Measurements from ENCODE around the gene ADAM12.
A peak's percentile ranks its signal among the peaks of the same experiment; 100 is the strongest.

ADAM12 gene

DNA sequence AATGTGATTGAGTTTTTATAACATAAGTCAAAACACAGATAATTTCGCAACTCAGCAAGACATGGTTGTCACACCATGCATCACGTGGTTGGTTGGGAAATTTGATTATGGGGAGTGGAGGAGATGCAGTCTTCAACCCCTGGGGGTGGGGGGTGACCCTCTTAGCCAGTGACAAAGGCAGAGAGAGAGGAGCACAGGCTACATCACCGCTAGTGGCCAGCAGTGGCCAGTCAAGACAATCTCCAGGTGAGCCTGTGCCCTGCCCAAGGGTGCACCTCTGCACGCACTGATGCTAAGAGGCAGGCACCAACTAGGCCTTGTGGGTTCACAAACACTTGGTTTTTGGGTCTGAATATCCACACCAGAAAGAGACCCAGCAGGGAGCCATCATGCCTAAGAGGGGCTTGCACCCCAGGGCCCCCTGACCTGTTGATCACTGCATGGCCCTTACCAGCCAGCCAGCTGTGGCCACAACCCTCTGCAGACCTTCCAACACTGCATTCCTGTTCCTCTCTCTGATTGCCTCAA is 247.5 kb downstream of the ADAM12 start:
- no peak for DNase-seq

DNA sequence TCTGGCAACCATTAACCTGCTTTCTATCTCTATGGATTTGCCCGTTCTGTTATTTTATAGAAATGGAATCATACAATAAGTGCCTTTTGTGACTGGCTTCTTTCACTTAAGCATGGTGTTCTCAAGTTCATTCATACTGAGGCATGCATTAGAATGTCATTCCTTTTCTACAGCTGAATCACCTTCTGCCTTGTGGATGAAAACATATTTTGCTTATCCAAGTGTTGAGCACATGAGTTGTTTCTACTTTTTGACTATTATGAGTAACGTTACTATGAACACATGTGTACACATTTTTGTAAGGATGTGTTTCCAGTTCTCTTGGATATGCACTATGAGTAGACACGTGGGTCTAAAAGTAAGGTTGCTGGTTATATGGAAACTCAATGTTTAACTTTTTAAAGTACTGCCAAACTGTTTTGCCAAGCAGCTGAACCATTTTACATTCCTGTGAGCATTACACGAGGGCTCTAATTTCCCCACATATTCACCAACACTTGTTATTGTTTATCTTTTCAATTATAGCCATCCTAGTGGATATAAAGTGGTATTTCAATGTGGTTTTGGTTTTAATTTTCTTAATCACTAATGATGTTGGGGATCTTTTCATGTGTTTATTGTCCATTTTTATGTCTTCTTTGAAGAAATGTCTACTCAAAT is 250.6 kb downstream of the ADAM12 start:
- no peak for DNase-seq

DNA sequence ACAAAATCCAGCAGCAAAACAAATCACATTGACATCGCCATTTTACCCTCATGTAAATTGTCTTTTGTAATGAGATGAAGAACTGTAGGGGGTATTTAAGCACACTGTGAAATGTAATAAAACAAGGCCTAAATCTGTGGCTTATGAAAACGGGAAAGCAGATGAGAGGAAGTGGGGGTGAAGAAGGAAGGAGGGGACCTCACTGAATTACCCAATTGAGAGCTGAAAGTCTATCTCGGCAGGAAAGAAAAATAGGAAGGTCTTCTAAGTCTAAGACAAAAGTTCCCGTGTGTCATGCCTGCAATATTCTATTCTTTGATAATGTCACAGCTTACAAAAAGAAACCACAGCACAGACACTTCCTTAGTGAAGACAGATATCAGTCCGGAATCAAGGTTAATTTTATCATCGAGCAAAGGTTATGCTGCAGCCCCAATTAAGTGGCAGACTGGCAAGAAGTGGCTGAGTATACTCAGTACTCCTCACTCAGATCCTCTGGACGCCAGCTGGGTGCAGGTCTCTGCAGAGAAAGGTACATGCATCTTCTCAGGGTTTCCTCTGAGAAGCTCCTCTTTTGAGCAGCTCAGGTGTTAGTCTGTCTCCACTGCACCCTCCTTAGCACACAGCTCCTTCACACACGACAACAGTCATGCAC is 252.2 kb downstream of the ADAM12 start:
- DNase-seq = no peak

DNA sequence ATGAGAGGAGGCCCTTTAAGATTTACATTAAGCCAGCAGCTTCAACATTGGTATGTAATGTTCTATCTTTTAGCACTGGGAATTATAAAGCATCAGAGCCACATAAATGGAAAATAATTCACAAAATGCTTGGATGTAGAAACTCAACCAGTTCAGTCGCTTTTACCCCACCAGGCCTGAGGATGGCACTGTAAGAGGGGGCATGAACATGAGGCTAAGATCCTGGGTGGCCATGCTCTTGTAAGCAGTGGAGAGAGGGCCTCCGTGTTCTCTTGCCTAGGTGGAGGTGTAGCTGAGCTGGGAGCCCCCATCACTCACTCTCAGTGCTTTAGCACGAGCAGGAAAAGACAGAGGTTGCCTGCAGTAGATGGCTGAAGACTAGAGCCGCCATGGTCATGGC is 253.1 kb downstream of the ADAM12 start:
- no peak for DNase-seq

DNA sequence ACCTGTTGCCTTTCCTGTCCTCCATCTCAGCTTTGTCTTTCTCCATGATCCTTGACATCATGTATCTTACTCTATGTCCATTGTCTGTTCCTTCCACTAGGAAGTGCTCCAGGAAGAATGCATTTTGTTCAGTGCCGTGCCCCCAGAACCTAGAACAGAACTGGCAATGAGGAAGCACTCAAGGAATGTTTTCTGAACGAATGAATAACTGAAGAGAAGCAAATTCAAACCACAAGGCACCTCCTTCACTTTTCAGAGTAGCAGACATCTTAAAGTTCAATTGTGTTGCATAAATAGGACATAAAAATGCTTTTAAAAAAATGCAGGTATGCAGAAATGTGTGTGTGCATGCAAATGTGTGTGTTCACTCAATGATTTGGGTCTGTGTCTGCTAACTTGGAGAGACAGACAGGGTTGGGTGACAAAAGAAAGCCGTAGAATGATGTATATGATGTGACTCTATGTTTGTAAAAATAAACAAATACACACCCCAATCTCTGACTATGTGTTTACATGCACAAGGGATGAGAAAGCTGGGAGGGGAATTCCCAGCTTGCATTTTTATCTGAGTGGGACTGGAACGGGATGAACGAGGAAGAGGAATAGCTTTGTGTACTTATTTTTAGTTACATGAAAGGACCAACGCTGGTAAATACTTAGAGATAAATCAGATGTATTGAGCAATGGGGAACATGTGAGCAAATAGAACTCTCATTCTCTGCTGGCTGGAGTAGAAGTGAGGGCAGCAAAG is 254.2 kb downstream of the ADAM12 start:
- DNase-seq = no peak

DNA sequence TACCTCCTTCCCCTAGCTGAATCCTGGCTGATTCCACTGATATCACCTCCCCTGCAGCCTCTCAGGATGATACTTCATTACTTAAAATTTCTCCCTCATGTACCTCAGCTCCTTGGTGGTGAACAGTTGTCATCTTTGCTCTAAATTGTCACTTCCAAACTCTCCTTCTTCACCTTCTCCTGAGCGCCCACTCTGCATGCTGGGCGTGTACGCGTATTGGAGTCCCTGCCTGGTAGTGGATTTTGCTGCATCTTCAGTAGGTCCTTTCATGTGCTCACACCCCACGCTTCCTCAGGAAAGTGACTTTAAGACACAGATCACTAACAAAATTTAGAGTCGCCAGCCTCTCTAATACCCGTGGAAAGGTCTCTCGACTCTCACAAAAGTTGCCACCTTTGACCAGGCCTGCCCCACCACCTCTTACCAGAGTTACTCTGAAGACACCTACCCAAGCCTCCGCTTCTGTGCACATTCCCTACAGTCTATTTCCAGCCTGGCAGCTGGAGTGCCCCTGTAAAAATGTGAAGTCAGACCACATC is 255.1 kb downstream of the ADAM12 start:
- no peak for DNase-seq

DNA sequence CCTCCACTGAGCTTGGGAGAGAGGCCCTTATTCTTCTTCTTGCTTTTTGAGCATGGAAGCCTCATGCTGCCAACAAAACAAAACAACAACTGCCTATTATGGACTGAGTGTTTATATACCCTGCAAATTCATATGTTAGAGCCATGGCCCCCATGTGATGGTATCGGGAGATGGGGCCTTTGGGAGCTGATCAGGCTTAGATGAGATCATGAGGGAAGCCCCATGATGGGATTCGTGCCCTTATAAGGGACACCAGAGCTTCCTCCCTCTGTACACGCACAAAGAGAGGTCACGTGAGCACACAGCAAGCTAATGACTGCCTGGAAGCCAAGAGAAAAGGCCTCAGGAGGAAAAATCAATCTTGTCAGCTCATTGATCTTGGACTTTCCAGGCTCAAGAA is 256.9 kb downstream of the ADAM12 start:
- DNase-seq = no peak

DNA sequence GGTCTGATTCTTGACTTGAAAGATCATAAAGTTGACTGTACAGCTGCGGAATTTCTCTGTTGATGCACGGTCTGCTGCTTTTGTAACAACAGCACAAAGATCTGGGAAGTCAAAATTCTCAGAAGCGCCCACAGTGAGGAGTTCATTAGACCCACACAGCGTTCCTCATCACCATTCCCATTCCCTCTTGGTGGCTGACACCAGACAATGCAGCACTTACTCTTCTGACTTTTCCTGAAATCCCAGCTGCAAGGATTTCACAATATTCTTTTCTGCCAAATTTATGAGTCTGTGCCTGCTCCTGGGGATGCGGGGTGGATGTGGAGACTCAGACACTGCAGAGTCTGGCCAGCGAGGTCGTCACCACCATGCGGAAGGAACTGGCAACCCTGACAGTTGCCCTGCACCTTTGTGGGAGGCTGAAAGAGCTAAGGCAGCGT is 258.0 kb downstream of the ADAM12 start:
- DNase-seq = peak; percentile 19

DNA sequence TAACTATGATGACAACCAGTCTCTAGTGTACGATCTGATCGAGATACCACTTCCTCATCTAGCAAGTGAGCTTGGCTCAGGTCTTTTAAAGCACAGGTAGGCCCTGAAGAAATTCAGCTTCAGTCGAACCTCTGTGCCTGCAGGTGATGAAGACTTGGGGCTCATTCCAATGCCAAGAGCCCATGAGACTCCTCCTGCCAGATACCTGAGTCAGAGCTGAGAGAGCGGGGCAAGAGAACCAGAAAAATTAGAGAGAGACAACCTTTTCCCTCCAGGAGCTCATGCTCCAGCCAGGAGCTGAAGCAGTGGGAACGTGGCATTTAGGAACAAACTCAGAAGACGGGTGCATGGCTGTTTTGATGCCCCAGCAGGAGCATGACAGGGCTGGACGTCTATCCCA is 259.3 kb downstream of the ADAM12 start:
- DNase-seq = no peak

DNA sequence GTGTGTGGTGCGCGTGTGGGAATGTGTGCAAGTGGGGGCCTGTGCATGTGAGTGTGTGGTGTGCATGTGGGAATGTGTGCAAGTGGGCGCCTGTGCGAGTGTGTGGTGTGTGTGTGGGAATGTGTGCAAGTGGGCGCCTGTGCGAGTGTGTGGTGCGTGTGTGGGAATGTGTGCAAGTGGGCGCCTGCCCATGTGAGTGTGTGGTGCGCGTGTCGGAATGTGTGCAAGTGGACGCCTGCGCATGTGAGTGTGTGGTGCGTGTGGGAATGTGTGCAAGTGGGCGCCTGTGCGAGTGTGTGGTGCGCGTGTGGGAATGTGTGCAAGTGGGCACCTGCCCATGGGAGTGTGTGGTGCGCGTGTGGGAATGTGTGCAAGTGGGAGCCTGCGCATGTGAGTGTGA is 259.7 kb downstream of the ADAM12 start:
- no peak for DNase-seq

DNA sequence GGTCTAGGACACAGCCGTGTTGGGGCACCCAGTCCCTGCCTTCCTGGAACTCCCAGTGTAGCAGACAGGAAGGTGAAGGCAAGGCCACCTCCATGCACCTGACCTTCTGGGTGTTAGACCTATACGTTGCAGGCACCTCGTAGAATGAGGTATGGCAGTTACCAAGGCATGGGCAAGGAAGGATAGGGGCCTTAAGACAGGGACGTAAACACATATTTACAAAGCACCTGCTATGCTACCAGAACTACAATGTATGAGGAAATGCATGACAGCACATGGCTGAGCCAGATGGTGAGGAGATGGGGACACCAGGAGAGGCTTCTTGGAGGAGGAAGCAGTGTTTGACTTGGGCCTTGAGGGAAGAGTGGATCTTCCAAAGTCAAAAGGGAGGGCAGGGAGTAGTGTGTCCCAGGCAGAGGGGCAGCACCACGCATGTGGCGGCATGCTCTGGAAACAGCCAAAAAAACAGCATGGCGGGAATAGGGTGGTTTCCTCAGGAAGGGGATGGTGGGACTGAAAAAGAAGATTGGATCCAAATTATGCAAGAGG is 260.7 kb downstream of the ADAM12 start:
- no peak for DNase-seq

DNA sequence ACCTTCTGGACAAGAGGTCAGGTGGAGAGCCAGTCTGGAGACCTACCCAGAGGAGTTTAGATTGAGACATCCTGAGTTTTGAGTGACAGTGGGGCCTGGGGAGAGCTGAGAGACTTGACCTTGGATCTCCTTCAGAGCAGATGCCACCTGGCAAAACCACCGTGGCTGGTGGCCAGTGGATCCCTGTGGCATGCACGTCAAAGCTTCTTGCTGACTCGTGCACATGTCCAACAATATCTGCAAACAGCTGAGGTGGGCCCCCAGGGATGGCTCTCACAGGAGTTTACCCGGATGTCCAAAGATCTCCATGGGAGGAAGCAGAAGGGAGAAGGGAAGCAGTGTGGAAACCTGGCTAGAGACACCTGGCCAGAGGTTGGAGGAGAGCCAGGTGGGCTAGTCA is 261.4 kb downstream of the ADAM12 start:
- no peak for DNase-seq

DNA sequence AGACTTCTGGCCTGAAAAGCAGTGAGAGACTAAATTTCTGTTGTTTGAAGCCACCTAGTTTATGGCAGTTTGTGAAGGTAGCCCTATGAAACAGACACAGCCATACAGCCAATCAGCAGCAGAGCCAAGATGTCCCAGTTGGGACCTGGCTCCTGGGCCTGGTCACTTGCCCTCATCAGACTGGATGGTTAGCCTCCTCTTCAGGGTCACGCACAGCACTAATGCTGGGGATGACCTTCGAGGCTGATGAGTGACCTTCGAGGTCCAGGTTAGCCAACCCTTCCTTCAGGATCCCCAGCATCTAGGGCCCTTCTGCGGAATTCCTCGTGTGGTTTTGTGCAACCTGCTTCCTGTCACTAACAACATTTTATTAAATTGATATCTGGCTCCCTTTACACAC is 262.3 kb downstream of the ADAM12 start:
- DNase-seq = no peak

DNA sequence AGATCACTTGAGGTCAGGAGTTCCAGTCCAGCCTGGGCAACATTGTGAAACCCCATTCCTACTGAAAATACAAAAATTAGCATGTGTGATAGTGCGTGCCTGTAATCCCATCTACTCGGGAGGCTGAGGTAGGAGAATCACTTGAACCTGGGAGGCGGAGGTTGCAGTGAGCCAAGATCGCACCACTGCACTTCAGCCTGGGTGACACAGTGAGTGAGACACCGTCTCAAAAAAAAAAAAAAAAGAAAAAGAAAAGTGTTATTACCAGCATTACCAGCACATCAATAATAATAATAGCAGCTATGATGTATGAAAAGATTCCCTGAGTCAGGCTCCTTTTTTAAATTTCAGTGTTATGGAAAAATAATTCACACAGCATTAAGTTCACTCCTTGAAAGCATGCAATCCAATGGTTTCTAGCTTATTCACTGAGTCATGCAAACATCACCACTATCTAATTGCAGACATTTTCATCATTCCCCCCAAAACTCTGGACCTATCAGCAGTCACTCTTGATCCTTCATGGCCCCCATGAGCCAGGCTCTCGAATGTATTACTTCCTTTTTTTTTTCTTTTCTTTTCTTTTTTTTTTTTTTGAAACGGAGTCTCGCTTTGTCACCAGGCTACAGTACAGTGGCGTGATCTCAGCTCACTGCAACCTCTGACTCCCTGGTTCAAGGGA is 263.5 kb downstream of the ADAM12 start:
- no peak for DNase-seq

DNA sequence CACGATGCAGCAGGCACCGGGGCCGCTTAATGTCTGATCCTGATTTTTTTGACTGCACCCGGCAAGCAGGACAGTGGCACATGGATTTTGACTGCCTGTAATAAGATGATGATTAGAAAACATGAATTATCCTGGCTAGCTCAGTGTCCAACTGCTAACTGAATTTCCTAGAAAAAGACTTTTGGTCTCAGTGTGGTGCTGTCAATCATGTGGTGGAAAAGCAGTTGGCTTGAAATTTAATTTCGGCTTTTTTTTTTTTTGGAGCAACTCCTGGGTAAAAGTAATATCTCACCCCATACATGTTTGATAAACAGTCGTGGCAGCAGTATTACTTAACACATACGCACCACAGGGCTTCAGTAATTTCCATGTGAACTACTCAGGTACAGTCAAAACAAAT is 264.2 kb downstream of the ADAM12 start:
- DNase-seq = no peak

DNA sequence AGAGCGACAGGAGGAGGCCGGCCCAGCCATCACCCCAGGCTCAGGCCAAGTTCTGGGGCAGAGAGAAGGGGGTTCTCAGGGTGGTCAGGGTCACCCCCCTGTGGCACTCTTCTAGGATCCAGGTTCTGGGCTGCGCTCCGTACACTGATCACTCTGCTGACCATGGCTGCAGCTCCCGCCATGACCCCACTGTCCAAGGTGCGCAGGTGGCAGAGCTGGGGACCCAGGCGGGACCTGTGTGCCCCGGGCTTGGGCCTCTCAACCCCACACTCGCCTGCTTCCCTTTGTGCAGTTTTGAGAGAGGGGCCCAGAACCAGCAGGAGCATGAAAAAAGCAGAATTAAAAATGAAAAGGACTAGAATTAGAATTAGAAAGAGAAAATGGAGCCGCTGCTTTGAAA is 264.8 kb downstream of the ADAM12 start:
- DNase-seq = no peak

DNA sequence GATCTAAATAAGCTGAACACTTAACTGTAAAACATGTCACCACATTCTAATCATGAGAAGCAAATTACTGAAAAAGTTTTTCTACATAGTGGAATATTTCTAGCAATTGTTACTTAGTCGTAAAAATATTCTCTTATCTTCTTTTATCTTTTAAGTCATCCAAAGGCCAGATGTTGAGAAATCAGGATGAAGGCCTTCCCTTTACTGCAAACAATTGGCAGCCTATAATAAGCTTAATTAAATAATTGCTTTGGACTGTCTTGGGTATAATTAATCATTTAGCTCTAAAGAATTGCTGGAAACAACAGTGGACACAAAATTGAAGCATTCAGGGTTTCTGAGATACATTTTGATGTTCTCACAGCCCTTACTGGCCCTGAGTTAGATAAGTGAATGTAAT is 265.4 kb downstream of the ADAM12 start:
- DNase-seq = no peak

DNA sequence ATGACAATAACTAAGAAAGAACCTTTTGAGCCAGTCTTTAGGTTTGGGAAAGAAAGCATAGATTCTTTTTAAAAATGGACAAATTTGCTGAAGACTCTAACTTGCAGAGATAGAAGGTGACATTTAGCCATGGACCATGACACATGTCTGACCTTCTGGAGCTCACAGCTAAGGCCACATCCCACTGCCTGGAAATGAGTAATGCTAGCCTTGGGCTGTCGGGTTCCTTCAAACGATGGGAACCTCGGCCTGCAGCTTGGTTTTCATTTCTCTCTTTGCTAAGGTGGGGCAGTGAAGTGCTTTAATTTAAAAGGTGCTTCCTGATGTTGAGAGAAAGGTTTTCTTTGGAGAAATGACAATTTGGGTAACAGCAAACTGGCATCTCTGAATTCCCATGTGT is 268.7 kb downstream of the ADAM12 start:
- no peak for DNase-seq

DNA sequence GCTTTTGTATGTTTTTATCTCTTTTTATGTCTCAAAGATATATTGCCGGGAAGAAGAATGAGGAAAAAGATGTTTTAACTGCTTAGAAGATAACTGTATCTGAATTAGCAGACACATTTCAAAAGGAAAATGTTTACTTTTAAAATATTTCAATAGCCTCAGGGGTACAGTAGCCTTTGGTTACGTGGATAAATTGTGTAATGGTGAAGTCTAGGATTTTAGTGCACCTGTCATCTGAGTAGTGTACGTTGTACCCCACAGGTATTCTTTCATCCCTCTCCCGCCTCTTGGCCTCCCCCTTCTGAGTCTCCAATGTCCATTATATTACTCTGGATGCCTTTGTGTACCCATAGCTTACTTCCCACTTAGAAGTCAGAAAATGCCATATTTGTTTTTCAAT is 269.8 kb downstream of the ADAM12 start:
- no peak for DNase-seq

DNA sequence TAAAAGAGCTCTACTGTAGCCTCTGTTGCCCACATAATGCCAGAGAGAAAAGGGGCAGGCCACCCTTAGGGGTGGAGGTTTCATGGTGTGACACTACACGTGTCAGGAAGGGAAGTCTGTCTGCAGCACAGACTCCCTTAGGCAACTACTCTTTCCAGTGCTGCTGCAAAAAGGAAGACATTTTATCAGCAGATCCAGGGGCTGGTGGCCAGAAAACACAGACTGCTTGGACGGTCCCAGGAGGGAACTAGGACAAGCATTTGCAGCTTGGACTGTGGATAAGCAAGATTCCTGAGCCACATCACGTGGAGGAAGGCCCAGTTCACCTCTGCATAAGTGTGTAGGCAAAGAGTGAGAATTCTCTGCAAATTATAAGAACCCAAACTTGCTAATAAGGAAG is 271.1 kb downstream of the ADAM12 start:
- no peak for DNase-seq

DNA sequence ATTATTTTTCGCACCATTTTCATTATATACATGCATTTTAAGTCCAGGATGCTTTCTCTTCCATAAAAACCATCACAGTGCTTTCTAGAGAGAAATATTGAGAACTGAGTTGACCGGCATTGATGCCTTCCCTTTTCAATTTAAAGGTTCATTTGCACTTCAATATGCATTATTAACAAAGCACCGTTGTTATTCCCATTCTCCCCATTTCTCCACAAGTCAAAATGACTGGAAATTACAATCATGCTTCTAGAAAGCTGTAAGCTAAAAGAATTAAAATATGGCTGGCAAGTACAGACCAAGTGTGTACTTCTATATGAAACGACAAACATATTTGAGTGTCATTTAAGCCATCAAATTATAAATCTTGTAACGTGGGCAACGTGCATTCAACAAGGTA is 272.4 kb downstream of the ADAM12 start:
- DNase-seq = no peak

DNA sequence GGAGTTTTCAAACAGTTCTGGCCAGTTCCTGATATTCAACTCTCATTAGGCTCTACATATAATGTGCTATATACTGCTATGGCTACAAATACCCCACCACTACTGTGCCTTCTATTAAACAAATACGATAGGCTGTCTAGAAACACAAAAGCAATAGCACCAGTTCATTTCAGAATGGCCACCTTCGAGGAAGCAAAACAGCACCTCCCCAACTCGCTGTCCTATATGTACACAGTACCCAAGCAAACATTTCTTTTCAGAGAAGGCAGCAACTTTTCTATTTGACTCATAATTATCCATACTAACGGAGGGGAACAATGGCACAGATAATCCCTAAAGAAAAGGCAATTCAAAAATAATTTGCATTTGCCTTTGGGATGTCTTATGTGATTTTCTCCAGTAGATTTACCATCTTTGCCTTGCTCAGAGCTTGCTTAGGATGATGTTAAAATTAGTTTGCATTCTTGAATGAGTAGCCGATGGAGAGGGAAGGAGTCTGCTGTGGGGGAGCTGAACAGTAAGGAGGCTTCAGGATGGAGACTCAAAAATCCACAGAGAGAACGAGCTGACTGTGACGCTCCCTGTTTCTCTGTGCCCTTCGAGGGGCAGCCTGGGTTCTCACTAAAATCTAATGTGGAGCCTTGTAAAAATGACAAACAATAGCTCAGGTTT is 273.3 kb downstream of the ADAM12 start:
- DNase-seq = no peak
